HUDEP-2 (cell line): ENCODE data around the gene ATP6V1G2.
"Not testable (repeated sequence)": the region's sequence is repeated elsewhere in the genome, so short reads cannot be mapped to it uniquely, and the experiment has no call there.

Experiments
- DNase-seq, 76 experiments: peaks; one replicate each; lab custom pipeline; 2025; ENCODE audit not compliant: unreplicated experiment in 76 of 76; lab: John Stamatoyannopoulos, UW

Gene ATP6V1G2

GRCh38 chr6:31546339-31546957 is at the start of gene ATP6V1G2:
Gene ATP6V1G2, minus strand, starts transcription at chr6:31546608. Its CDS starts 49 bp downstream, at chr6:31546559.
- peak in 74 of 76 experiments; percentile 38 to 92 (median 80) for DNase-seq

GRCh38 chr6:31592396-31592771 is 46.0 kb upstream of the ATP6V1G2 start:
- no peak for DNase-seq

GRCh38 chr6:31590691-31591090 is 44.3 kb upstream of the ATP6V1G2 start:
- not testable (repeated sequence) for DNase-seq

- DNase-seq, result no peak
These were observed 42.7 kb upstream of the ATP6V1G2 start for GRCh38 chr6:31588871-31589650.

- DNase-seq, result no peak
These were observed 41.7 kb upstream of the ATP6V1G2 start for GRCh38 chr6:31587791-31588777.

- DNase-seq, result no peak
These were observed 40.3 kb upstream of the ATP6V1G2 start for GRCh38 chr6:31586599-31587281.

- no peak for DNase-seq
These were observed 39.6 kb upstream of the ATP6V1G2 start, which contains the start of gene LST1 for GRCh38 chr6:31586008-31586407. Gene LST1, plus strand, starts transcription at chr6:31586277. Its CDS starts 1,023 bp downstream, at chr6:31587300.

- DNase-seq, result peak in 32 of 76 experiments; percentile 6 to 62 (median 31)
These were observed 39.1 kb upstream of the ATP6V1G2 start for GRCh38 chr6:31585491-31585890.

GRCh38 chr6:31582230-31582643 is 35.8 kb upstream of the ATP6V1G2 start, which contains the start of gene LTB:
Gene LTB, minus strand, starts transcription at chr6:31582424. Its CDS starts 7 bp downstream, at chr6:31582417.
- no peak for DNase-seq

- peak in 2 of 76 experiments; percentile 12 to 71 for DNase-seq
These were observed 35.2 kb upstream of the ATP6V1G2 start for GRCh38 chr6:31581434-31582229.

- DNase-seq, result peak in 71 of 76 experiments; percentile 13 to 89 (median 69)
These were observed 34.5 kb upstream of the ATP6V1G2 start for GRCh38 chr6:31580807-31581433.

- DNase-seq, result no peak
These were observed 34.0 kb upstream of the ATP6V1G2 start for GRCh38 chr6:31580438-31580740.

GRCh38 chr6:31579546-31580437 is 33.4 kb upstream of the ATP6V1G2 start:
- DNase-seq, result no peak

- no peak for DNase-seq
These were observed 32.7 kb upstream of the ATP6V1G2 start for GRCh38 chr6:31579119-31579505.

- no peak for DNase-seq
These were observed 32.0 kb upstream of the ATP6V1G2 start for GRCh38 chr6:31578184-31579118.

- no peak for DNase-seq
These were observed 31.2 kb upstream of the ATP6V1G2 start for GRCh38 chr6:31577579-31577966.
